ENCODE measurements around the gene KCNB1.

DNA sequence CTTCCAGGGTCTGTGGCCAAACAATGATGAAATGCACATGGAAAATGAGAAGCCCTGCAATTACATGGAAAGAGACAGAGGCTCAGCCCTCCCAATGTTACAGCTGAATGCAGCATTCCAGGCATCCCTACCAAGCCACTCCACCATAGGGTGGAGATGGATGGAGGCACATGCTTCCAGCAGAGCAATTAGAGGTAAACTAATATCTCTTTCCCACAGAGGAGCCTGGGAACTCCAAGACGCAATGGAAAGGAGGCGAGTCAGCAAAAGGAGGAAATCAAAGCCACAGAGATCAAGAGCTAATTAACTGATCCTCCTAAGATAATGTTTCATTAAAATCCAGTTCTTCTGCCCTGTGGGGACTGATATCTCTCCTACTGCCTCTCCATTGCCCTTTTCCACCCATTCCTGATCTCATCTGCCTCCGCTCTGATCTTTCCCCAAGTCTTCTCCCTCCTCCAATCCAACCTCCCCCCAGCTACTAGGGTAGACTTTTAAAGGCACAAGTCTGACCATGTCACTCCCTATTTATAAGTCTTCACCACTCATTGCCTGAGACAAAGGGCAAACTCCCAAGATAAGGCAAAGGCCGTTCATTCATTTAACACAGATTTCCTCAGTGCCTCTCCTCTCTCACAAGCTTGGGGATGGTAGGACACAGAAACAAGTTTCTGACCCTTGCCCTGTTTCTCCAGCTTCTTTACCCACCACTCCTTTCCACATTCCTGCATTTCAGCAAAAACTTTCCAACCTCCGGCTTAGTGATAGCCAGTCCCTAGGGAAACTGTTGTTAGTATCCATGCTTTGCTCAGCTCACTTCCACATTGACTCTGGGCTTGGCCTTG is 14.3 kb upstream of the KCNB1 start:
- TF ChIP-seq CTCF (IDR thresholded peaks at IDR 0.05) = no peak
- no peak for TF ChIP-seq POLR2A (IDR thresholded peaks at IDR 0.05)

Measured in tibial nerve (tissue), 3 donors.